NT2/D1 (cell line): ENCODE measurements around the gene ANKAR.

Experiments used
- SUZ12 ChIP-seq: IDR thresholded peaks from 2 replicates; pipeline ENCODE4 v1.6.1; 2011; ENCODE audit not compliant: insufficient read length, insufficient read depth; ENCODE audit errors: extremely low read depth
- YY1 ChIP-seq: IDR thresholded peaks from 2 replicates; pipeline ENCODE4 v1.6.1; 2011; ENCODE audit not compliant: insufficient read length, insufficient read depth
- ZNF274 ChIP-seq: IDR thresholded peaks from 2 replicates; pipeline ENCODE4 v1.6.1; 2011; ENCODE audit warnings: mild to moderate bottlenecking, low read depth, low read length

DNA sequence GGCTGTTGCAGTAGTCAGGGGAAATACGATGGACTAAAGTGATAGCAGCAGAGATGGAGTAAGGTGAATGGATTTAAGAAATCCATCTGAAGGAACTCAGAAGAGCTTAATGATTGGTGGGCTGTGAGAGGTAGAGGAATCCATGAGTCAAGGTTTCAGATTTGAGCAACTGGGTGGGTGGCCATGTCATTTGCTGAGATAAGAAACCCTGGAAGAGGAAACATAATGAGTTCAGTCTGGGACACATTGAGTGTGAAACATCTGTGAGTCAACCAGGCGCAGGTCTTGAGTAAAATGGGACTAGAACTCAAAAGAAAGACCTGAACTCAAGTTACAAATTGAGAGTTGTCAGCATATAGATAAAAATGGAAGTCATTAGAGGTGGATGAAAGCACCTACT, 32.9 kb upstream of the ANKAR start:
- TF ChIP-seq ZNF274 = no peak
- no peak for TF ChIP-seq YY1
- no peak for TF ChIP-seq SUZ12
